Stimulated activated CD8-positive, alpha-beta memory T cell treated with anti-CD3 and anti-CD28 coated beads, Interleukin-2, amount 100 ng/mL, for 1 hour (primary cell): ENCODE results near the gene RRP15.

Experiments
- DNase-seq, 2 donors: peaks; one replicate each; pipeline ENCODE4 v3.0.0-alpha.2; 2020; ENCODE audit warnings: low read depth in 2 of 2

Gene RRP15

GRCh38 chr1:218284917-218285635 is at the start of gene RRP15:
Gene RRP15, plus strand, starts transcription at chr1:218285293. Its CDS starts 24 bp downstream, at chr1:218285317.
- peak; percentile 74 to 75 for DNase-seq

- no peak for DNase-seq
Measured at GRCh38 chr1:218242171-218242570, 42.9 kb upstream of the RRP15 start.

- no peak for DNase-seq
Measured at GRCh38 chr1:218247339-218247738, 37.8 kb upstream of the RRP15 start.

GRCh38 chr1:218249338-218250140 is 35.6 kb upstream of the RRP15 start:
- no peak for DNase-seq

GRCh38 chr1:218250492-218250891 is 34.6 kb upstream of the RRP15 start:
- no peak for DNase-seq

GRCh38 chr1:218254296-218254946 is 30.7 kb upstream of the RRP15 start:
- DNase-seq = no peak

- DNase-seq = no peak
Measured at GRCh38 chr1:218255090-218255489, 30.0 kb upstream of the RRP15 start.

- DNase-seq = no peak
Measured at GRCh38 chr1:218257371-218257770, 27.7 kb upstream of the RRP15 start.

- DNase-seq = no peak
Measured at GRCh38 chr1:218257971-218258370, 27.1 kb upstream of the RRP15 start.

GRCh38 chr1:218259339-218259738 is 25.8 kb upstream of the RRP15 start:
- no peak for DNase-seq

GRCh38 chr1:218259800-218260199 is 25.3 kb upstream of the RRP15 start:
- no peak for DNase-seq

GRCh38 chr1:218262259-218262658 is 22.8 kb upstream of the RRP15 start:
- no peak for DNase-seq

GRCh38 chr1:218266356-218266755 is 18.7 kb upstream of the RRP15 start:
- no peak for DNase-seq

GRCh38 chr1:218272366-218272765 is 12.7 kb upstream of the RRP15 start:
- no peak for DNase-seq

- no peak for DNase-seq
Measured at GRCh38 chr1:218273762-218274479, 11.2 kb upstream of the RRP15 start.

GRCh38 chr1:218274511-218274910 is 10.6 kb upstream of the RRP15 start:
- no peak for DNase-seq

- DNase-seq = no peak
Measured at GRCh38 chr1:218275823-218276222, 9.3 kb upstream of the RRP15 start.

- DNase-seq = no peak
Measured at GRCh38 chr1:218281285-218281684, 3.8 kb upstream of the RRP15 start.

GRCh38 chr1:218284377-218284916 is 646 bp upstream of the RRP15 start:
- DNase-seq = no peak

GRCh38 chr1:218292515-218292914 is 7.4 kb downstream of the RRP15 start:
- no peak for DNase-seq

GRCh38 chr1:218294546-218294945 is 9.5 kb downstream of the RRP15 start:
- DNase-seq = no peak

- no peak for DNase-seq
Measured at GRCh38 chr1:218296162-218296561, 11.1 kb downstream of the RRP15 start.
